GM12878 (cell line): ENCODE measurements around the gene C17orf78. TPM values are rescaled to one million over a fixed set of nuclear protein-coding genes. Genes with fewer than 3 reads are reported as not detected.

Source experiments
- BHLHE40 ChIP-seq, 2 experiments: fragments of 450-650 bp in 1 of 2; IDR thresholded peaks; 2 replicates each; pipeline ENCODE4 v1.6.1; 2011 to 2017; ENCODE audit warnings: low read depth in 2 of 2, borderline replicate concordance in 1 of 2, improper control_type of control experiment in 1 of 2, low read length in 1 of 2, mild to moderate bottlenecking in 1 of 2
- CREM ChIP-seq: IDR thresholded peaks from 2 replicates; pipeline ENCODE4 v1.6.1; 2014; ENCODE audit warnings: antibody characterized with exemption, low read depth
- DPF2 ChIP-seq: fragments of 450-650 bp; IDR thresholded peaks from 2 replicates; pipeline ENCODE4 v1.6.1; 2017; ENCODE audit warnings: mild to moderate bottlenecking
- ETV6 ChIP-seq, 2 experiments: fragments of 450-650 bp in 1 of 2; IDR thresholded peaks in 1 of 2; conservative IDR thresholded peaks in 1 of 2; 2 replicates each; pipeline ENCODE4 v1.6.1; 2014; ENCODE audit warnings: antibody characterized with exemption in 1 of 2, borderline replicate concordance in 1 of 2, low read depth in 1 of 2, mild to moderate bottlenecking in 1 of 2, moderate library complexity in 1 of 2
- EZH2 ChIP-seq: IDR thresholded peaks from 2 replicates; pipeline ENCODE4 v1.6.1; 2012; ENCODE audit warnings: low read depth, mild to moderate bottlenecking, control low read depth, inconsistent platforms, low read length, borderline replicate concordance; ENCODE audit not compliant: control insufficient read depth
- GABPA ChIP-seq: IDR thresholded peaks from 2 replicates; pipeline ENCODE4 v1.6.1; 2014; ENCODE audit warnings: antibody characterized with exemption, low read depth, mild to moderate bottlenecking, inconsistent platforms
- IKZF1 ChIP-seq: fragments of 450-650 bp; conservative IDR thresholded peaks from 2 replicates; pipeline ENCODE4 v1.6.1; 2017; ENCODE audit warnings: antibody characterized with exemption, mild to moderate bottlenecking
- MYB ChIP-seq: fragments of 150-350 bp; IDR thresholded peaks from 2 replicates; pipeline ENCODE4 v1.6.1; 2014; ENCODE audit warnings: mild to moderate bottlenecking, low read depth, low read length, borderline replicate concordance
- NFXL1 ChIP-seq: fragments of 450-650 bp; IDR thresholded peaks from 2 replicates; pipeline ENCODE4 v1.6.1; 2017; ENCODE audit warnings: antibody characterized with exemption, mild to moderate bottlenecking, borderline replicate concordance
- NRF1 ChIP-seq: conservative IDR thresholded peaks from 2 replicates; pipeline ENCODE4 v1.6.1; 2011; ENCODE audit warnings: mild to moderate bottlenecking, low read depth, low read length, improper control_type of control experiment
- RAD21 ChIP-seq: IDR thresholded peaks from 2 replicates; pipeline ENCODE4 v1.6.1; 2011; ENCODE audit warnings: mild to moderate bottlenecking, low read depth, low read length, moderate library complexity; ENCODE audit not compliant: insufficient read depth
- SMC3 ChIP-seq: IDR thresholded peaks from 2 replicates; pipeline ENCODE4 v1.6.1; 2011; ENCODE audit warnings: low read length, improper control_type of control experiment, borderline replicate concordance
- TBL1XR1 ChIP-seq: IDR thresholded peaks from 2 replicates; pipeline ENCODE4 v1.6.1; 2012; ENCODE audit warnings: low read depth, low read length, improper control_type of control experiment
- ZNF217 ChIP-seq: fragments of 450-650 bp; IDR thresholded peaks from 2 replicates; pipeline ENCODE4 v1.6.1; 2017; ENCODE audit warnings: antibody characterized with exemption, mild to moderate bottlenecking
- polyA plus RNA-seq, 11 experiments: library from polyadenylated mRNA; depleted of rRNA in 4 of 11; unstranded in 6 of 11; stranded (reverse) in 5 of 11; fragments of >200 nt; fragmentation: Nextera tagmentation in 4 of 11; fragmentation: Illumina TruSeq in 1 of 11; extraction: Ambion mirVana in 4 of 11; extraction: Trizol in 1 of 11; gene quantifications; 1 replicate in 1 of 11; 2 replicates in 10 of 11; pipeline versions ENCODE4 v1.2.1 to v1.2.3, GENCODE V29; 2011 to 2016; ENCODE audit warnings: inconsistent platforms in 2 of 11, missing spikeins in 2 of 11, low read depth in 1 of 11
- total RNA-seq, 4 experiments: library from RNA; depleted of rRNA in 3 of 4; stranded (reverse); fragments of >200 nt in 3 of 4; fragmentation: Illumina TruSeq in 1 of 4; extraction: Trizol in 1 of 4; gene quantifications; 2 replicates each; pipeline versions ENCODE4 v1.2.1 to v1.2.3, GENCODE V29; 2013 to 2021
- TF ChIP-seq, protein P1 (sequence below): fragments of 450-650 bp; IDR thresholded peaks from 2 replicates; pipeline ENCODE4 v1.6.1; 2017; ENCODE audit warnings: borderline replicate concordance
- TF ChIP-seq, protein P2 (sequence below): IDR thresholded peaks from 2 replicates; pipeline ENCODE4 v1.6.1; 2011; ENCODE audit warnings: mild to moderate bottlenecking, low read depth, low read length, moderate library complexity; ENCODE audit not compliant: insufficient replicate concordance
- TF ChIP-seq, protein P3 (sequence below): IDR thresholded peaks from 2 replicates; pipeline ENCODE4 v1.6.1; 2012; ENCODE audit warnings: low read depth, low read length, improper control_type of control experiment
- TF ChIP-seq, protein P4 (sequence below): fragments of 450-650 bp; IDR thresholded peaks from 2 replicates; pipeline ENCODE4 v1.6.1; 2017; ENCODE audit warnings: mild to moderate bottlenecking
- TF ChIP-seq, protein P5 (sequence below): IDR thresholded peaks from 2 replicates; pipeline ENCODE4 v1.6.1; 2012; ENCODE audit warnings: mild to moderate bottlenecking, low read depth, low read length

C17orf78 gene
- total and polyA plus RNA-seq, 10 of the 15 experiments (the other 5 are each of a cell fraction or from before 2014, with no cell fraction given), result 0.10 TPM; not detected in 9

DNA sequence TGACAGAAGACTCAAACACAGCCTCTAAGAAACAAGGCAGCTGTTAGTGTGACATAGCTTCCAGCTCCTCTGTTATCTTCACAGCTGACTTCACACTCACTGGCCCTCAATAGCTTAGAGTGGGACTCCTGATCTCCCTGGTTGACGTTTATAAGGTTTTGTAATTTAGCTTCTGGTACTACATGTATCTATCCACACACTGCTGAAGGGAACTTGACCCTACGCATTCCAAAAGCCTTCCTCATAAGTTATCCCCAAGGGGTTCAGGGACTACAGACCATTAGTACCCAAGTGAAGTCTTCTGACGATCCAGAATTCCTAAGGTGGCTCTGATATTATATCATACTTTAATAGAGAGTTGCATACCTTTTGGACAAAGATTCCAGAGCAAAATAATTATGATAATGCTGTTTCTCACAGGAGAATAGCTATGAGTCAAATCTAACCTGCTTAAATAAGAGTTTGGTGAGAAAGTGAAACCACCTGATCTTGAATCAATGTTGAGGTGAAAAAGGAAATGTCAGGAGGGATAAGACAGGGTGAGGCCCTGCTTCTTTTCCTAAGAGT, 16.3 kb downstream of the C17orf78 start (continued):
- TF ChIP-seq, protein P1, sequence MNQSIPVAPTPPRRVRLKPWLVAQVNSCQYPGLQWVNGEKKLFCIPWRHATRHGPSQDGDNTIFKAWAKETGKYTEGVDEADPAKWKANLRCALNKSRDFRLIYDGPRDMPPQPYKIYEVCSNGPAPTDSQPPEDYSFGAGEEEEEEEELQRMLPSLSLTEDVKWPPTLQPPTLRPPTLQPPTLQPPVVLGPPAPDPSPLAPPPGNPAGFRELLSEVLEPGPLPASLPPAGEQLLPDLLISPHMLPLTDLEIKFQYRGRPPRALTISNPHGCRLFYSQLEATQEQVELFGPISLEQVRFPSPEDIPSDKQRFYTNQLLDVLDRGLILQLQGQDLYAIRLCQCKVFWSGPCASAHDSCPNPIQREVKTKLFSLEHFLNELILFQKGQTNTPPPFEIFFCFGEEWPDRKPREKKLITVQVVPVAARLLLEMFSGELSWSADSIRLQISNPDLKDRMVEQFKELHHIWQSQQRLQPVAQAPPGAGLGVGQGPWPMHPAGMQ, result no peak
- TF ChIP-seq, protein P2, sequence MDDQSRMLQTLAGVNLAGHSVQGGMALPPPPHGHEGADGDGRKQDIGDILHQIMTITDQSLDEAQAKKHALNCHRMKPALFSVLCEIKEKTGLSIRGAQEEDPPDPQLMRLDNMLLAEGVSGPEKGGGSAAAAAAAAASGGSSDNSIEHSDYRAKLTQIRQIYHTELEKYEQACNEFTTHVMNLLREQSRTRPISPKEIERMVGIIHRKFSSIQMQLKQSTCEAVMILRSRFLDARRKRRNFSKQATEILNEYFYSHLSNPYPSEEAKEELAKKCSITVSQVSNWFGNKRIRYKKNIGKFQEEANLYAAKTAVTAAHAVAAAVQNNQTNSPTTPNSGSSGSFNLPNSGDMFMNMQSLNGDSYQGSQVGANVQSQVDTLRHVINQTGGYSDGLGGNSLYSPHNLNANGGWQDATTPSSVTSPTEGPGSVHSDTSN, result no peak
- TF ChIP-seq CREM, result peak; percentile 18; the same call in 1 of the 2 replicates
- no peak for TF ChIP-seq NRF1
- TF ChIP-seq IKZF1, result peak; percentile 75
- TF ChIP-seq, protein P3, sequence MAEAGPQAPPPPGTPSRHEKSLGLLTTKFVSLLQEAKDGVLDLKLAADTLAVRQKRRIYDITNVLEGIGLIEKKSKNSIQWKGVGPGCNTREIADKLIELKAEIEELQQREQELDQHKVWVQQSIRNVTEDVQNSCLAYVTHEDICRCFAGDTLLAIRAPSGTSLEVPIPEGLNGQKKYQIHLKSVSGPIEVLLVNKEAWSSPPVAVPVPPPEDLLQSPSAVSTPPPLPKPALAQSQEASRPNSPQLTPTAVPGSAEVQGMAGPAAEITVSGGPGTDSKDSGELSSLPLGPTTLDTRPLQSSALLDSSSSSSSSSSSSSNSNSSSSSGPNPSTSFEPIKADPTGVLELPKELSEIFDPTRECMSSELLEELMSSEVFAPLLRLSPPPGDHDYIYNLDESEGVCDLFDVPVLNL, result no peak
- no peak for TF ChIP-seq GABPA
- TF ChIP-seq DPF2, result 0 out of 2 replicates have a peak, but pooled peaks have one; percentile 32
- TF ChIP-seq RAD21, result no peak
- TF ChIP-seq ETV6 (conservative IDR thresholded peaks at IDR 0.05 in 1 of 2, IDR thresholded peaks at IDR 0.05 in 1 of 2; ENCODE audit: borderline replicate concordance in 1 of 2, low read depth in 1 of 2), result no peak
- TF ChIP-seq, protein P4, sequence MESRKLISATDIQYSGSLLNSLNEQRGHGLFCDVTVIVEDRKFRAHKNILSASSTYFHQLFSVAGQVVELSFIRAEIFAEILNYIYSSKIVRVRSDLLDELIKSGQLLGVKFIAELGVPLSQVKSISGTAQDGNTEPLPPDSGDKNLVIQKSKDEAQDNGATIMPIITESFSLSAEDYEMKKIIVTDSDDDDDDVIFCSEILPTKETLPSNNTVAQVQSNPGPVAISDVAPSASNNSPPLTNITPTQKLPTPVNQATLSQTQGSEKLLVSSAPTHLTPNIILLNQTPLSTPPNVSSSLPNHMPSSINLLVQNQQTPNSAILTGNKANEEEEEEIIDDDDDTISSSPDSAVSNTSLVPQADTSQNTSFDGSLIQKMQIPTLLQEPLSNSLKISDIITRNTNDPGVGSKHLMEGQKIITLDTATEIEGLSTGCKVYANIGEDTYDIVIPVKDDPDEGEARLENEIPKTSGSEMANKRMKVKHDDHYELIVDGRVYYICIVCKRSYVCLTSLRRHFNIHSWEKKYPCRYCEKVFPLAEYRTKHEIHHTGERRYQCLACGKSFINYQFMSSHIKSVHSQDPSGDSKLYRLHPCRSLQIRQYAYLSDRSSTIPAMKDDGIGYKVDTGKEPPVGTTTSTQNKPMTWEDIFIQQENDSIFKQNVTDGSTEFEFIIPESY, result no peak
- no peak for TF ChIP-seq NFXL1
- TF ChIP-seq, protein P5, sequence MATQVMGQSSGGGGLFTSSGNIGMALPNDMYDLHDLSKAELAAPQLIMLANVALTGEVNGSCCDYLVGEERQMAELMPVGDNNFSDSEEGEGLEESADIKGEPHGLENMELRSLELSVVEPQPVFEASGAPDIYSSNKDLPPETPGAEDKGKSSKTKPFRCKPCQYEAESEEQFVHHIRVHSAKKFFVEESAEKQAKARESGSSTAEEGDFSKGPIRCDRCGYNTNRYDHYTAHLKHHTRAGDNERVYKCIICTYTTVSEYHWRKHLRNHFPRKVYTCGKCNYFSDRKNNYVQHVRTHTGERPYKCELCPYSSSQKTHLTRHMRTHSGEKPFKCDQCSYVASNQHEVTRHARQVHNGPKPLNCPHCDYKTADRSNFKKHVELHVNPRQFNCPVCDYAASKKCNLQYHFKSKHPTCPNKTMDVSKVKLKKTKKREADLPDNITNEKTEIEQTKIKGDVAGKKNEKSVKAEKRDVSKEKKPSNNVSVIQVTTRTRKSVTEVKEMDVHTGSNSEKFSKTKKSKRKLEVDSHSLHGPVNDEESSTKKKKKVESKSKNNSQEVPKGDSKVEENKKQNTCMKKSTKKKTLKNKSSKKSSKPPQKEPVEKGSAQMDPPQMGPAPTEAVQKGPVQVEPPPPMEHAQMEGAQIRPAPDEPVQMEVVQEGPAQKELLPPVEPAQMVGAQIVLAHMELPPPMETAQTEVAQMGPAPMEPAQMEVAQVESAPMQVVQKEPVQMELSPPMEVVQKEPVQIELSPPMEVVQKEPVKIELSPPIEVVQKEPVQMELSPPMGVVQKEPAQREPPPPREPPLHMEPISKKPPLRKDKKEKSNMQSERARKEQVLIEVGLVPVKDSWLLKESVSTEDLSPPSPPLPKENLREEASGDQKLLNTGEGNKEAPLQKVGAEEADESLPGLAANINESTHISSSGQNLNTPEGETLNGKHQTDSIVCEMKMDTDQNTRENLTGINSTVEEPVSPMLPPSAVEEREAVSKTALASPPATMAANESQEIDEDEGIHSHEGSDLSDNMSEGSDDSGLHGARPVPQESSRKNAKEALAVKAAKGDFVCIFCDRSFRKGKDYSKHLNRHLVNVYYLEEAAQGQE, result no peak
- no peak for TF ChIP-seq BHLHE40 (IDR thresholded peaks at IDR 0.05; ENCODE audit: borderline replicate concordance in 1 of 2, low read depth in 2 of 2, low read length in 1 of 2)
- no peak for TF ChIP-seq MYB
- no peak for TF ChIP-seq SMC3
- no peak for TF ChIP-seq ZNF217
- TF ChIP-seq TBL1XR1, result no peak
- no peak for TF ChIP-seq EZH2
